Mesenchymal stem cell (in vitro differentiated cells and primary cell): Measurements from ENCODE around the gene OR51A7.

ENCODE experiments used
- DNase-seq: peaks from one replicate; pipeline ENCODE4 v3.0.0-alpha.2; 2013
- H2AFZ ChIP-seq: one replicate; pipeline ENCODE4 v1.6.1; 2013; ENCODE audit warnings: low read depth, mild to moderate bottlenecking, control low read depth, inconsistent platforms, low read length, moderate library complexity
- H2AK5ac ChIP-seq: 2 replicates; pipeline ENCODE4 v1.6.1; 2013; ENCODE audit warnings: low read length, moderate library complexity, mild to moderate bottlenecking, inconsistent platforms; ENCODE audit not compliant: severe bottlenecking
- H2BK120ac ChIP-seq: one replicate; pipeline ENCODE4 v1.6.1; 2013; ENCODE audit warnings: low read depth, mild to moderate bottlenecking, inconsistent platforms, low read length, moderate library complexity
- H2BK12ac ChIP-seq, 2 experiments: one replicate each; pipeline ENCODE4 v1.6.1; 2013; ENCODE audit warnings: inconsistent platforms in 2 of 2, low read length in 2 of 2, mild to moderate bottlenecking in 2 of 2, moderate library complexity in 2 of 2, control low read depth in 1 of 2
- H2BK15ac ChIP-seq: one replicate; pipeline ENCODE4 v1.6.1; 2013; ENCODE audit warnings: mild to moderate bottlenecking, low read depth, inconsistent platforms; ENCODE audit not compliant: poor library complexity, severe bottlenecking
- H2BK5ac ChIP-seq: 2 replicates; pipeline ENCODE4 v1.6.1; 2013; ENCODE audit warnings: low read depth, mild to moderate bottlenecking, low read length, control low read depth, inconsistent platforms; ENCODE audit not compliant: poor library complexity, severe bottlenecking
- H3K14ac ChIP-seq, 2 experiments: one replicate each; pipeline ENCODE4 v1.6.1; 2013; ENCODE audit warnings: inconsistent platforms in 2 of 2, low read length in 2 of 2, control low read depth in 1 of 2, mild to moderate bottlenecking in 1 of 2, moderate library complexity in 1 of 2
- H3K18ac ChIP-seq, 2 experiments: one replicate each; pipeline ENCODE4 v1.6.1; 2013; ENCODE audit warnings: inconsistent platforms in 2 of 2, low read length in 2 of 2, control low read depth in 1 of 2, low read depth in 1 of 2, mild to moderate bottlenecking in 1 of 2
- H3K23ac ChIP-seq, 2 experiments: one replicate each; pipeline ENCODE4 v1.6.1; 2013; ENCODE audit warnings: inconsistent platforms in 2 of 2, low read length in 2 of 2, mild to moderate bottlenecking in 2 of 2, moderate library complexity in 2 of 2, control low read depth in 1 of 2
- H3K27ac ChIP-seq: 2 replicates; pipeline ENCODE4 v1.5.1; 2013; ENCODE audit warnings: mild to moderate bottlenecking, moderate library complexity, low read length, control low read depth, inconsistent platforms; ENCODE audit not compliant: poor library complexity, severe bottlenecking
- H3K27me3 ChIP-seq, 2 experiments: 2 replicates each; pipeline versions ENCODE4 v1.6.1 to v1.7.0; 2013; ENCODE audit warnings: low read length in 2 of 2, mild to moderate bottlenecking in 2 of 2, moderate library complexity in 2 of 2, control low read depth in 1 of 2, inconsistent platforms in 1 of 2; ENCODE audit not compliant: control insufficient read depth in 1 of 2, insufficient read depth in 1 of 2
- H3K36me3 ChIP-seq, 2 experiments: 2 replicates each; pipeline versions ENCODE4 v1.6.1 to v1.7.0; 2013; ENCODE audit warnings: low read length in 2 of 2, control low read depth in 1 of 2, inconsistent platforms in 1 of 2, low read depth in 1 of 2, mild to moderate bottlenecking in 1 of 2; ENCODE audit not compliant: insufficient read depth in 2 of 2, control insufficient read depth in 1 of 2
- H3K4ac ChIP-seq, 2 experiments: one replicate each; pipeline ENCODE4 v1.6.1; 2013; ENCODE audit warnings: inconsistent platforms in 2 of 2, low read length in 2 of 2, mild to moderate bottlenecking in 2 of 2, moderate library complexity in 2 of 2, control low read depth in 1 of 2, low read depth in 1 of 2
- H3K4me1 ChIP-seq: 2 replicates; pipeline ENCODE4 v1.6.1; 2013; ENCODE audit warnings: low read depth, low read length, control low read depth; ENCODE audit not compliant: control insufficient read depth, insufficient read depth
- H3K4me2 ChIP-seq: 2 replicates; pipeline ENCODE4 v1.6.1; 2013; ENCODE audit warnings: low read length, mild to moderate bottlenecking, inconsistent platforms; ENCODE audit not compliant: poor library complexity, severe bottlenecking
- H3K4me3 ChIP-seq, 2 experiments: 2 replicates each; pipeline versions ENCODE4 v1.5.1 to v1.7.0; 2013; ENCODE audit warnings: low read length in 2 of 2, mild to moderate bottlenecking in 2 of 2, control low read depth in 1 of 2, low read depth in 1 of 2; ENCODE audit not compliant: insufficient read depth in 1 of 2
- H3K79me1 ChIP-seq: replicated peaks from 2 replicates; pipeline ENCODE4 v1.6.1; 2013; ENCODE audit warnings: mild to moderate bottlenecking, control low read depth, low read length, inconsistent platforms; ENCODE audit not compliant: poor library complexity, severe bottlenecking
- H3K9ac ChIP-seq: 2 replicates; pipeline ENCODE4 v1.7.0; 2013; ENCODE audit warnings: mild to moderate bottlenecking, low read length, moderate library complexity
- H3K9me3 ChIP-seq: 2 replicates; pipeline ENCODE4 v1.7.0; 2013; ENCODE audit warnings: mild to moderate bottlenecking, low read length; ENCODE audit not compliant: control insufficient read depth
- H4K8ac ChIP-seq: one replicate; pipeline ENCODE4 v1.6.1; 2013; ENCODE audit warnings: inconsistent platforms, mild to moderate bottlenecking, low read length, moderate library complexity
- H4K91ac ChIP-seq: one replicate; pipeline ENCODE4 v1.6.1; 2013; ENCODE audit warnings: mild to moderate bottlenecking, low read length, inconsistent platforms
- WGBS: methylation state at CpG from one replicate; pipeline ENCODE4 v1.1.7; 2013; ENCODE audit warnings: mixed read lengths; 5-methylcytosine and 5-hydroxymethylcytosine counted together

Gene OR51A7

GRCh38 chr11:4891996-4892640, 11.5 kb upstream of the OR51A7 start:
- H3K4me2 ChIP-seq: no peak overlapping the region
- no peak overlapping the region for H3K4me3 ChIP-seq
- H3K4ac ChIP-seq: no peak overlapping the region
- H2AFZ ChIP-seq: no peak overlapping the region
- no peaks in the 10 kb centered on the region for H3K36me3 ChIP-seq
- no peaks in the 10 kb centered on the region for H3K79me1 ChIP-seq
- no peaks in the 10 kb centered on the region for H3K27me3 ChIP-seq
- WGBS: no CpG with 5 or more reads among the region's 1 CpG
- H3K18ac ChIP-seq: no peak overlapping the region
- H2BK120ac ChIP-seq: no peak overlapping the region
- H3K9me3 ChIP-seq: no peaks in the 10 kb centered on the region
- no peak overlapping the region for H3K14ac ChIP-seq
- H2BK12ac ChIP-seq: no peak overlapping the region
- no peak overlapping the region for H4K8ac ChIP-seq
- H3K23ac ChIP-seq: no peak overlapping the region
- peak; percentile 75 for DNase-seq
- H4K91ac ChIP-seq: no peak overlapping the region
- no peaks in the 10 kb centered on the region for H3K4me1 ChIP-seq
- H3K9ac ChIP-seq: no peak overlapping the region
- no peak overlapping the region for H2AK5ac ChIP-seq
- no peak overlapping the region for H3K27ac ChIP-seq
- no peak overlapping the region for H2BK5ac ChIP-seq
- H2BK15ac ChIP-seq: no peak overlapping the region

GRCh38 chr11:4916581-4916980, 13.0 kb downstream of the OR51A7 start:
- no peak overlapping the region for H3K4ac ChIP-seq
- no peak overlapping the region for H2BK120ac ChIP-seq
- no peak overlapping the region for H3K9ac ChIP-seq
- H3K27me3 ChIP-seq: no peaks in the 10 kb centered on the region
- H3K4me3 ChIP-seq: no peak overlapping the region
- no peak overlapping the region for H3K14ac ChIP-seq
- H3K27ac ChIP-seq: no peak overlapping the region
- H3K4me1 ChIP-seq: no peaks in the 10 kb centered on the region
- no peak overlapping the region for H4K91ac ChIP-seq
- H3K36me3 ChIP-seq: no peaks in the 10 kb centered on the region
- no peak overlapping the region for H2BK12ac ChIP-seq
- H2AFZ ChIP-seq: no peak overlapping the region
- H2AK5ac ChIP-seq: no peak overlapping the region
- no peak overlapping the region for H4K8ac ChIP-seq
- H3K9me3 ChIP-seq: no peaks in the 10 kb centered on the region
- no peak overlapping the region for H2BK15ac ChIP-seq
- H2BK5ac ChIP-seq: no peak overlapping the region
- H3K4me2 ChIP-seq: no peak overlapping the region
- H3K79me1 ChIP-seq: no peaks in the 10 kb centered on the region
- DNase-seq: no peak
- H3K23ac ChIP-seq: no peak overlapping the region
- H3K18ac ChIP-seq: no peak overlapping the region

GRCh38 chr11:4919250-4919649, 15.7 kb downstream of the OR51A7 start, which contains the start of gene OR51G2:
Gene OR51G2, minus strand, starts transcription at chr11:4919350. Its CDS starts 3,687 bp downstream, at chr11:4915663.
- WGBS: 75% methylated on average over 4 of the region's 4 CpGs
- Histone ChIP-seq H3K18ac (no peak within 1 kb of the TSS), H3K4ac (no peak within 1 kb of the TSS), H3K23ac (no peak within 1 kb of the TSS), H3K9ac (no peak within 1 kb of the TSS), H3K27ac (no peak within 1 kb of the TSS), H3K36me3 (no peaks in the 10 kb centered on the region), H2BK120ac (no peak within 1 kb of the TSS), H3K79me1 (no peaks in the 10 kb centered on the region), H2BK15ac (no peak within 1 kb of the TSS), H3K4me3 (no peak within 1 kb of the TSS), H3K9me3 (no peaks in the 10 kb centered on the region), H2BK5ac (no peak within 1 kb of the TSS), H3K4me1 (no peaks in the 10 kb centered on the region), H4K91ac (no peak within 1 kb of the TSS), H3K4me2 (no peak within 1 kb of the TSS), H2AFZ (no peak within 1 kb of the TSS), H3K14ac (no peak within 1 kb of the TSS), H2BK12ac (no peak within 1 kb of the TSS), H2AK5ac (no peak within 1 kb of the TSS), H4K8ac (no peak within 1 kb of the TSS), H3K27me3 (peaks cover 0 to 3% of the 10 kb centered on the region in 2 experiments)
- no peak for DNase-seq

GRCh38 chr11:4921796-4922195, 18.2 kb downstream of the OR51A7 start:
- 75% methylated on average over 1 of the region's 1 CpG for WGBS
- H4K8ac ChIP-seq: no peak overlapping the region
- no peak overlapping the region for H3K14ac ChIP-seq
- no peak overlapping the region for H2BK120ac ChIP-seq
- H3K18ac ChIP-seq: no peak overlapping the region
- H3K9me3 ChIP-seq: no peaks in the 10 kb centered on the region
- no peak overlapping the region for H2AK5ac ChIP-seq
- no peak overlapping the region for H2BK5ac ChIP-seq
- H3K79me1 ChIP-seq: no peaks in the 10 kb centered on the region
- H3K4ac ChIP-seq: no peak overlapping the region
- no peak for DNase-seq
- peaks cover 0 to 3% of the 10 kb centered on the region in 2 experiments for H3K27me3 ChIP-seq
- H3K9ac ChIP-seq: no peak overlapping the region
- no peak overlapping the region for H3K27ac ChIP-seq
- no peaks in the 10 kb centered on the region for H3K4me1 ChIP-seq
- no peak overlapping the region for H2AFZ ChIP-seq
- H3K4me3 ChIP-seq: no peak overlapping the region
- H3K4me2 ChIP-seq: no peak overlapping the region
- no peaks in the 10 kb centered on the region for H3K36me3 ChIP-seq
- no peak overlapping the region for H3K23ac ChIP-seq
- no peak overlapping the region for H2BK15ac ChIP-seq
- no peak overlapping the region for H2BK12ac ChIP-seq
- no peak overlapping the region for H4K91ac ChIP-seq
